Skeletal muscle tissue (tissue), 4 donors: ENCODE measurements around the gene TAF6. TPM values are rescaled to one million over a fixed set of nuclear protein-coding genes. Genes with fewer than 3 reads are reported as not detected.

ENCODE experiments used
- H3K27ac ChIP-seq: one replicate; pipeline ENCODE4 v1.7.0; 2013; ENCODE audit warnings: mild to moderate bottlenecking, low read depth, low read length, inconsistent platforms
- H3K27me3 ChIP-seq, 3 donors: one replicate each; pipeline ENCODE4 v1.7.0; 2013; ENCODE audit warnings: low read length in 3 of 3; ENCODE audit not compliant: control insufficient read depth in 3 of 3, insufficient read depth in 3 of 3
- H3K36me3 ChIP-seq, 3 donors: one replicate each; pipeline ENCODE4 v1.7.0; 2013; ENCODE audit warnings: low read length in 3 of 3; ENCODE audit not compliant: control insufficient read depth in 3 of 3, insufficient read depth in 3 of 3
- H3K4me1 ChIP-seq, 3 donors: one replicate each; pipeline ENCODE4 v1.7.0; 2013; ENCODE audit warnings: low read length in 3 of 3, mild to moderate bottlenecking in 3 of 3; ENCODE audit not compliant: control insufficient read depth in 3 of 3, insufficient read depth in 3 of 3
- H3K4me3 ChIP-seq, 3 donors: one replicate each; pipeline ENCODE4 v1.7.0; 2013; ENCODE audit warnings: low read length in 3 of 3
- H3K9ac ChIP-seq, 3 donors: one replicate each; pipeline ENCODE4 v1.7.0; 2013; ENCODE audit warnings: low read length in 3 of 3, mild to moderate bottlenecking in 3 of 3, moderate library complexity in 2 of 3, low read depth in 1 of 3
- H3K9me3 ChIP-seq, 3 donors: one replicate each; pipeline ENCODE4 v1.7.0; 2013; ENCODE audit warnings: low read length in 3 of 3; ENCODE audit not compliant: control insufficient read depth in 3 of 3
- total RNA-seq: library from RNA; depleted of rRNA; stranded (reverse); fragments of >200 nt; gene quantifications from one replicate; pipeline ENCODE4 v1.2.3, GENCODE V29; 2014
- donor health status: Osteomylitis.

Gene TAF6
- total RNA-seq, 1 donor from 2014 or later = 11.0 TPM

GRCh38 chr7:100088621-100089457, 30.3 kb downstream of the TAF6 start, which contains the start of gene COPS6:
COPS6 (plus strand) TSS chr7:100088969; CDS start chr7:100088991, 22 bp downstream.
- Histone ChIP-seq H3K27ac (peak within 1 kb of the TSS; percentile 73), H3K9ac (peak within 1 kb of the TSS; percentile 78 to 94 (median 88)), H3K9me3 (no peaks in the 10 kb centered on the region), H3K36me3 (peaks cover 34 to 37% (median 36%) of the 10 kb centered on the region in 3 donors), H3K27me3 (no peaks in the 10 kb centered on the region), H3K4me3 (peak within 1 kb of the TSS; percentile 93 to 96 (median 95)), H3K4me1 (peaks cover 16 to 27% (median 26%) of the 10 kb centered on the region in 3 donors)

- Histone ChIP-seq H3K36me3 (peaks cover 28 to 30% (median 30%) of the 10 kb centered on the region in 3 donors), H3K27ac (peak overlapping the region; percentile 73), H3K9me3 (no peaks in the 10 kb centered on the region), H3K9ac (peak overlapping the region; percentile 78 to 94 (median 88)), H3K27me3 (no peaks in the 10 kb centered on the region), H3K4me1 (peaks cover 15 to 20% (median 20%) of the 10 kb centered on the region in 3 donors), H3K4me3 (peak overlapping the region; percentile 71 to 96 (median 93))
Observed at GRCh38 chr7:100088095-100088620, 31.0 kb downstream of the TAF6 start.

- peaks cover 19 to 20% (median 20%) of the 10 kb centered on the region in 3 donors for H3K36me3 ChIP-seq
- H3K4me1 ChIP-seq = peaks cover 20 to 25% (median 23%) of the 10 kb centered on the region in 3 donors
- no peak overlapping the region for H3K4me3 ChIP-seq
- no peaks in the 10 kb centered on the region for H3K9me3 ChIP-seq
- no peak overlapping the region for H3K27ac ChIP-seq
- H3K27me3 ChIP-seq = no peaks in the 10 kb centered on the region
- H3K9ac ChIP-seq = no peak overlapping the region
Observed at GRCh38 chr7:100087055-100087750, 32.0 kb downstream of the TAF6 start.

- H3K27me3 ChIP-seq = no peaks in the 10 kb centered on the region
- no peak overlapping the region for H3K27ac ChIP-seq
- no peak overlapping the region for H3K4me3 ChIP-seq
- no peak overlapping the region for H3K9ac ChIP-seq
- peaks cover 24 to 31% (median 25%) of the 10 kb centered on the region in 3 donors for H3K4me1 ChIP-seq
- no peaks in the 10 kb centered on the region for H3K9me3 ChIP-seq
- H3K36me3 ChIP-seq = peaks cover 3% of the 10 kb centered on the region in 3 donors
Observed at GRCh38 chr7:100085515-100085914, 33.6 kb downstream of the TAF6 start.

- Histone ChIP-seq H3K27ac (peak overlapping the region; percentile 83), H3K4me1 (peaks cover 23 to 32% (median 25%) of the 10 kb centered on the region in 3 donors), H3K9ac (peak overlapping the region in 1 of 3 donors; percentile 70), H3K4me3 (no peak overlapping the region), H3K27me3 (no peaks in the 10 kb centered on the region), H3K9me3 (no peaks in the 10 kb centered on the region), H3K36me3 (peaks cover 7 to 16% (median 9%) of the 10 kb centered on the region in 3 donors)
Observed at GRCh38 chr7:100082978-100083377, 36.2 kb downstream of the TAF6 start.

GRCh38 chr7:100081535-100082102, 37.5 kb downstream of the TAF6 start, which contains the start of gene ZNF3:
ZNF3 (minus strand) TSS chr7:100081723; CDS start chr7:100077357, 4,366 bp downstream.
- Histone ChIP-seq H3K4me3 (peak within 1 kb of the TSS; percentile 98 to 99 (median 98)), H3K27ac (peak within 1 kb of the TSS; percentile 83), H3K4me1 (peaks cover 22 to 31% (median 25%) of the 10 kb centered on the region in 3 donors), H3K36me3 (peaks cover 14 to 23% (median 17%) of the 10 kb centered on the region in 3 donors), H3K27me3 (no peaks in the 10 kb centered on the region), H3K9ac (peak within 1 kb of the TSS; percentile 97 to 98 (median 98)), H3K9me3 (no peaks in the 10 kb centered on the region)

GRCh38 chr7:100080907-100081534, 38.1 kb downstream of the TAF6 start:
- Histone ChIP-seq H3K9ac (peak overlapping the region; percentile 97 to 98 (median 98)), H3K4me3 (peak overlapping the region; percentile 98 to 99 (median 98)), H3K27me3 (no peaks in the 10 kb centered on the region), H3K27ac (peak overlapping the region; percentile 83), H3K9me3 (no peaks in the 10 kb centered on the region), H3K36me3 (peaks cover 18 to 29% (median 21%) of the 10 kb centered on the region in 3 donors), H3K4me1 (peaks cover 22 to 31% (median 25%) of the 10 kb centered on the region in 3 donors)

GRCh38 chr7:100079024-100079560, 40.1 kb downstream of the TAF6 start:
- Histone ChIP-seq H3K4me3 (no peak overlapping the region), H3K4me1 (peaks cover 22 to 31% (median 25%) of the 10 kb centered on the region in 3 donors), H3K9me3 (no peaks in the 10 kb centered on the region), H3K27me3 (no peaks in the 10 kb centered on the region), H3K36me3 (peaks cover 37 to 49% (median 41%) of the 10 kb centered on the region in 3 donors), H3K9ac (no peak overlapping the region), H3K27ac (no peak overlapping the region)

- no peaks in the 10 kb centered on the region for H3K27me3 ChIP-seq
- peaks cover 55 to 67% (median 59%) of the 10 kb centered on the region in 3 donors for H3K36me3 ChIP-seq
- no peak overlapping the region for H3K9ac ChIP-seq
- H3K9me3 ChIP-seq = peaks cover 6 to 8% (median 7%) of the 10 kb centered on the region in 3 donors
- no peak overlapping the region for H3K4me3 ChIP-seq
- peaks cover 18 to 23% (median 19%) of the 10 kb centered on the region in 3 donors for H3K4me1 ChIP-seq
- H3K27ac ChIP-seq = no peak overlapping the region
Observed at GRCh38 chr7:100077205-100077604, 42.0 kb downstream of the TAF6 start.
